ENCODE measurements around the gene ZNF516. TPM values are rescaled to one million over a fixed set of nuclear protein-coding genes. Genes with fewer than 3 reads are reported as not detected.

ZNF516 gene
- total and polyA plus RNA-seq, 2 of the 13 experiments (the other 11 are each of a cell fraction or from before 2014, with no cell fraction given), result 16.6 to 18.7 TPM

- ChIA-PET POLR2A (no interaction called here), CTCF (ENCODE audit: low intra/inter-chr PET ratio, low total read pairs) (no interaction called here)
- Histone ChIP-seq H3K9me3 (ENCODE audit: low read length) (no peaks in the 10 kb centered on the region), H3K9ac (ENCODE audit: insufficient read depth, low read depth, low read length) (no peak overlapping the region), H4K20me1 (ENCODE audit: insufficient read depth, low read length) (peaks cover 63% of the 10 kb centered on the region), H3K4me3 (replicated peaks in 1 of 3; ENCODE audit: insufficient read depth in 1 of 3, low read depth in 2 of 3, low read length in 3 of 3) (no peak overlapping the region), H3K27me3 (ENCODE audit: control insufficient read depth in 1 of 2, insufficient read depth in 2 of 2, low read length in 2 of 2) (no peaks in the 10 kb centered on the region), H3K4me1 (ENCODE audit: insufficient read depth, low read length) (peaks cover 10% of the 10 kb centered on the region), H2AFZ (ENCODE audit: low read length) (no peak overlapping the region), H3K4me2 (ENCODE audit: low read depth, low read length) (no peak overlapping the region), H3K79me2 (ENCODE audit: insufficient read depth, low read length) (peaks cover 75% of the 10 kb centered on the region), H3K36me3 (replicated peaks in 1 of 2; ENCODE audit: control insufficient read depth in 1 of 2, insufficient read depth in 2 of 2, low read length in 2 of 2) (peaks cover 3 to 35% of the 10 kb centered on the region in 2 experiments), H3K27ac (ENCODE audit: extremely low read length, insufficient read depth, low read length) (no peak overlapping the region)
- 91% methylated on average over 9 of the region's 9 CpGs for WGBS (ENCODE audit: low lambda C conversion rate)
- ATAC-seq (no peak), DNase-seq (ENCODE audit: low spot score) (no peak), FAIRE-seq (no peak)
- in situ Hi-C loops (cut with HindIII; ENCODE audit: extremely low pct_ligation_motif_present, low pct_unique_long_range_greater_than_20kb), result no loop called here
- TF ChIP-seq ZNF687 (CRISPR knock-in tag; IDR thresholded peaks at IDR 0.05) (no peak), ZNF552 (CRISPR knock-in tag; IDR thresholded peaks at IDR 0.05; ENCODE audit: borderline replicate concordance) (no peak), FIP1L1 (IDR thresholded peaks at IDR 0.05; ENCODE audit: borderline replicate concordance, insufficient read depth, low read depth, low read length) (no peak), TCF7 (IDR thresholded peaks at IDR 0.05; ENCODE audit: low read depth) (no peak)
- BruUV-seq (replicated peaks), result no TSS peak
- intact Hi-C loops (cut with micrococcal nuclease; ENCODE audit: unreplicated experiment), result no loop called here
Measured at GRCh38 chr18:76416911-76417310, 78.1 kb downstream of the ZNF516 start.
